Measurements from ENCODE around the gene ZNF536. TPM values are rescaled to one million over a fixed set of nuclear protein-coding genes. Genes with fewer than 3 reads are reported as not detected.

Gene ZNF536
- total and polyA plus RNA-seq, 9 of the 15 experiments (the other 6 are each of a cell fraction or from before 2014, with no cell fraction given): not detected

DNA sequence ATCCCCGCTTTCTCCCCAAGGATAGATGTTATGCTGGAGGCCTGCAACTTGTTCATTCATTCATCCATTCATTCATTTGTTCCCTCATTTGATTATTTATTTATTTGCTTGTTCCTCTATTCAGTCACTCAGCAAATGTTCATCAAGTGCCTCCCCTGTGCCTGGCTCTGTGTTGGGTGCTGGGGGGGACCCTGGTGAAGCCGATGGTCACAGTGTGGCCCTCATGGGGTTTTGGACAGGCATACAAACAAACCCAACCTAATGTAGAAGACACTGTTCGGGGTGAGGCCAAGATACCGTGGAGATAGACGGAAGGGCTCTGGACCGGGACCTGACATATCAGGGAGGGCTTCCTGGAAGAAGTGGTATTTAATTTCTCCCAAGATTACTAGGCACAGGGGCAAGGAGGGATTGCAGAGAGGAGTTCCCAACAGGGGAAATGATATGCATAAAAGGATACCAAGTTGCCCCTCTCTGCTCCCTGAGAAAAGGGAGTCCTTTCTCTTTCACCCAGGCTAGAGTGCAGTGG, 58.1 kb downstream of the ZNF536 start:
- intact Hi-C loops (cut with micrococcal nuclease): no loop called here
- Histone ChIP-seq H2AFZ (ENCODE audit: low read depth, low read length) (no peak overlapping the region), H3K9me3 (replicated peaks; ENCODE audit: control insufficient read depth, insufficient read depth, low read depth, low read length) (no peaks in the 10 kb centered on the region), H3K27me3 (ENCODE audit: control insufficient read depth in 2 of 2, insufficient read depth in 2 of 2, low read length in 2 of 2) (no peaks in the 10 kb centered on the region; a peak in 1 of 5 replicates), H3K36me3 (ENCODE audit: control insufficient read depth, insufficient read depth, low read length) (no peaks in the 10 kb centered on the region), H3K9ac (ENCODE audit: insufficient read depth in 1 of 2, low read depth in 2 of 2, low read length in 2 of 2) (no peak overlapping the region), H3K79me2 (ENCODE audit: control insufficient read depth, insufficient read depth, low read length) (no peaks in the 10 kb centered on the region), H3K4me3 (no peak overlapping the region), H4K20me1 (replicated peaks; ENCODE audit: control insufficient read depth, insufficient read depth, low read length) (no peaks in the 10 kb centered on the region), H3K4me2 (ENCODE audit: insufficient read depth, low read length) (no peak overlapping the region), H3K27ac (ENCODE audit: extremely low read depth, low read depth, low read length) (no peak overlapping the region), H3K9me1 (ENCODE audit: control insufficient read depth, insufficient read depth, low read length) (no peaks in the 10 kb centered on the region), H3K4me1 (replicated peaks in 1 of 2; ENCODE audit: control insufficient read depth in 2 of 2, insufficient read depth in 2 of 2, low read length in 2 of 2) (no peaks in the 10 kb centered on the region)
- TF ChIP-seq ETS2 (tag; IDR thresholded peaks at IDR 0.05; ENCODE audit: borderline replicate concordance, poor library complexity, severe bottlenecking) (no peak), ZFP36 (IDR thresholded peaks at IDR 0.05; ENCODE audit: low read depth, low read length, partially characterized antibody) (peak; percentile 79)
- TF ChIP-seq, protein P1, sequence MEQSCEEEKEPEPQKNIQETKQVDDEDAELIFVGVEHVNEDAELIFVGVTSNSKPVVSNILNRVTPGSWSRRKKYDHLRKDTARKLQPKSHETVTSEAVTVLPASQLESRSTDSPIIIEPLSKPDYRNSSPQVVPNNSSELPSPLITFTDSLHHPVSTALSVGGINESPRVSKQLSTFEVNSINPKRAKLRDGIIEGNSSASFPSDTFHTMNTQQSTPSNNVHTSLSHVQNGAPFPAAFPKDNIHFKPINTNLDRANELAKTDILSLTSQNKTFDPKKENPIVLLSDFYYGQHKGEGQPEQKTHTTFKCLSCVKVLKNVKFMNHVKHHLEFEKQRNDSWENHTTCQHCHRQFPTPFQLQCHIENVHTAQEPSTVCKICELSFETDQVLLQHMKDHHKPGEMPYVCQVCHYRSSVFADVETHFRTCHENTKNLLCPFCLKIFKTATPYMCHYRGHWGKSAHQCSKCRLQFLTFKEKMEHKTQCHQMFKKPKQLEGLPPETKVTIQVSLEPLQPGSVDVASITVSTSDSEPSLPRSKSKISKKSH (CRISPR knock-in tag; IDR thresholded peaks at IDR 0.05): no peak
- WGBS (ENCODE audit: insufficient coverage, low coverage, missing lambda C conversion rate): 2% methylated on average over 6 of the region's 6 CpGs
- FAIRE-seq: no peak
- BruUV-seq (replicated peaks): no TSS peak
- no peak for ATAC-seq
- CTCF ChIA-PET (ENCODE audit: low intra/inter-chr PET ratio): no interaction called here
- no peak for DNase-seq (ENCODE audit: extremely low read depth in 1 of 4, low spot score in 3 of 4)
- POLR2A ChIA-PET: no interaction called here
- in situ Hi-C loops (cut with MboI): no loop called here

DNA sequence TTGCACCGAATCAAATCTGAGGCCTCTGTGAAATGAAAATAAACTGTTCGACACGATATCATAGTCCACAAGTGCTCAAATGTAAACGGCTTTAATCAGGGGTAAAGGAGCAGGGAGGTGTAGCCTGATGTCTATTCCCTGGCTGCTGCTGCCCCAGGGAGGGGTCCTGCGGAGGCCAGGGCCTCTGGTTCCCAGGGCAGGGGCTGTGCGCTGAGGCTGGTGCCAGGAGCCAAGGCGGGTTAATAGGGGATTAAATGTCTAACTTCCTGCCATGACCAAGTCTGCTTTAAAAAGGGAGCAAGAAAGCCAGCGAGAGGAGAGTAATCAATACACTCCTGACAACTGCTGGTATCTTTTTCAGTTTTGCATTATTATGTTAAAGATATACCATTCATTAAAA, 59.4 kb downstream of the ZNF536 start:
- H3K27ac ChIP-seq (ENCODE audit: extremely low read depth, low read depth, low read length): no peak overlapping the region
- no peaks in the 10 kb centered on the region for H4K20me1 ChIP-seq (replicated peaks; ENCODE audit: control insufficient read depth, insufficient read depth, low read length)
- ChIA-PET CTCF (ENCODE audit: low intra/inter-chr PET ratio) (no interaction called here), POLR2A (no interaction called here)
- no peak for DNase-seq (ENCODE audit: extremely low read depth in 1 of 4, low spot score in 3 of 4)
- no peaks in the 10 kb centered on the region for H3K9me3 ChIP-seq (replicated peaks; ENCODE audit: control insufficient read depth, insufficient read depth, low read depth, low read length)
- H3K9me1 ChIP-seq (ENCODE audit: control insufficient read depth, insufficient read depth, low read length): no peaks in the 10 kb centered on the region
- H3K79me2 ChIP-seq (ENCODE audit: control insufficient read depth, insufficient read depth, low read length): no peaks in the 10 kb centered on the region
- in situ Hi-C loops (cut with MboI): no loop called here
- H3K4me2 ChIP-seq (ENCODE audit: insufficient read depth, low read length): no peak overlapping the region
- WGBS (ENCODE audit: insufficient coverage, low coverage, missing lambda C conversion rate): 0% methylated on average over 8 of the region's 8 CpGs
- no peak for ATAC-seq
- H3K4me1 ChIP-seq (replicated peaks in 1 of 2; ENCODE audit: control insufficient read depth in 2 of 2, insufficient read depth in 2 of 2, low read length in 2 of 2): no peaks in the 10 kb centered on the region
- no peak overlapping the region for H3K4me3 ChIP-seq
- no peak overlapping the region for H3K9ac ChIP-seq (ENCODE audit: insufficient read depth in 1 of 2, low read depth in 2 of 2, low read length in 2 of 2)
- intact Hi-C loops (cut with micrococcal nuclease): no loop called here
- no peaks in the 10 kb centered on the region for H3K36me3 ChIP-seq (ENCODE audit: control insufficient read depth, insufficient read depth, low read length)
- BruUV-seq (replicated peaks): no TSS peak
- no peaks in the 10 kb centered on the region; a peak in 1 of 5 replicates for H3K27me3 ChIP-seq (ENCODE audit: control insufficient read depth in 2 of 2, insufficient read depth in 2 of 2, low read length in 2 of 2)
- H2AFZ ChIP-seq (ENCODE audit: low read depth, low read length): no peak overlapping the region
- FAIRE-seq: no peak
- no peak for TF ChIP-seq RBM15 (IDR thresholded peaks at IDR 0.05; ENCODE audit: insufficient read depth, low read length)
- no peak for TF ChIP-seq SMARCC2 (IDR thresholded peaks at IDR 0.05; ENCODE audit: low read depth)
- no peak for TF ChIP-seq PML (IDR thresholded peaks at IDR 0.05; ENCODE audit: low read length)
- no peak for TF ChIP-seq HDAC1 (IDR thresholded peaks at IDR 0.05)
- no peak for TF ChIP-seq MTA2 (IDR thresholded peaks at IDR 0.05; ENCODE audit: low read depth)
- TF ChIP-seq POLR2B (IDR thresholded peaks at IDR 0.05; ENCODE audit: low read depth, partially characterized antibody): no peak
- no peak for TF ChIP-seq NR2C1 (IDR thresholded peaks at IDR 0.05)
- TF ChIP-seq NR2C1 (tag; IDR thresholded peaks at IDR 0.05): no peak
- no peak for TF ChIP-seq ATF1 (CRISPR knock-in tag; IDR thresholded peaks at IDR 0.05)
- TF ChIP-seq ATF1 (tag; IDR thresholded peaks at IDR 0.05): no peak
- no peak for TF ChIP-seq SAP30 (IDR thresholded peaks at IDR 0.05; ENCODE audit: borderline replicate concordance, insufficient read depth, low read depth, low read length, poor library complexity, severe bottlenecking)
- no peak for TF ChIP-seq MBD2 (IDR thresholded peaks at IDR 0.05; ENCODE audit: borderline replicate concordance, low read depth)
- TF ChIP-seq POU5F1 (IDR thresholded peaks at IDR 0.05; ENCODE audit: borderline replicate concordance, low read depth, low read length, partially characterized antibody): no peak
